Stimulated activated naive CD8-positive, alpha-beta T cell treated with anti-CD3 and anti-CD28 coated beads, Interleukin-15, Interleukin-2, amounts not matched to agents 100 ng/mL and 50 ng/mL, for 24 hours (primary cell): ENCODE results near the gene FAM118A.
"Not testable (repeated sequence)": the region's sequence is repeated elsewhere in the genome, so short reads cannot be mapped to it uniquely, and the experiment has no call there.

Experiments used
- H3K27ac Mint-ChIP-seq: one replicate; pipeline ENCODE4 v1.8.0; 2021; ENCODE audit warnings: mild to moderate bottlenecking, mixed read lengths
- H3K27me3 Mint-ChIP-seq: one replicate; pipeline ENCODE4 v1.8.0; 2021; ENCODE audit warnings: mixed read lengths
- H3K36me3 Mint-ChIP-seq: one replicate; pipeline ENCODE4 v1.8.0; 2021; ENCODE audit warnings: low read depth, mixed read lengths
- H3K4me1 Mint-ChIP-seq: one replicate; pipeline ENCODE4 v1.8.0; 2021; ENCODE audit warnings: low read depth, mixed read lengths
- H3K4me3 Mint-ChIP-seq: one replicate; pipeline ENCODE4 v1.8.0; 2021; ENCODE audit warnings: mild to moderate bottlenecking, mixed read lengths
- H3K9me3 Mint-ChIP-seq: one replicate; pipeline ENCODE4 v1.8.0; 2021; ENCODE audit warnings: mixed read lengths

FAM118A gene

GRCh38 chr22:45344334-45344733 lies 34.6 kb downstream of the FAM118A start:
- no peaks in the 10 kb centered on the region for H3K27me3 Mint-ChIP-seq
- H3K4me1 Mint-ChIP-seq: peaks cover 24% of the 10 kb centered on the region
- peaks cover 40% of the 10 kb centered on the region for H3K36me3 Mint-ChIP-seq
- peak overlapping the region; percentile 14 for H3K27ac Mint-ChIP-seq
- no peak overlapping the region for H3K4me3 Mint-ChIP-seq
- H3K9me3 Mint-ChIP-seq: no peaks in the 10 kb centered on the region

DNA sequence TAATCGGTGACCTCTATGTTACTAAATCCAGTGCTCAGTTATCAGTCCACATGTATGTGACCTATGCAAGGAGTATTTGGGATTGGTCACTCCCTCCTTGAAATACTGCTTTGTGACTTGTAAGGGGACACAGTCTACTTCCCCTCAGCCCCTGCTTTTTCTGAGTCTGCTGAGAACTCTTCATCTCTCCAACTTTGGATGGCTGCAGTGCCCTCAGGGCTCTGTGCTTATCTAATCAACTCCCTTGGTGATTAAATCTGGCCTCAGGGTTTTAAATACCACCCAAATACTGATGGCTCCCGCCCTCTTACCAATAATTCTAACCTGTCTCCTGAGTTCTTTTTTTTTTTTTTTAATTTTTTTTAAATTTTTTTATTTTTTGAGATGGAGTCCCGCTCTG lies 40.2 kb downstream of the FAM118A start:
- Mint-ChIP-seq H3K4me3 (no peak overlapping the region), H3K4me1 (peaks cover 8% of the 10 kb centered on the region), H3K9me3 (no peaks in the 10 kb centered on the region), H3K27ac (no peak overlapping the region), H3K36me3 (peaks cover 12% of the 10 kb centered on the region), H3K27me3 (no peaks in the 10 kb centered on the region)

- Mint-ChIP-seq H3K4me3 (no peak overlapping the region), H3K4me1 (peaks cover 9% of the 10 kb centered on the region), H3K9me3 (no peaks in the 10 kb centered on the region), H3K36me3 (no peaks in the 10 kb centered on the region), H3K27ac (no peak overlapping the region), H3K27me3 (no peaks in the 10 kb centered on the region)
These were observed 42.2 kb downstream of the FAM118A start for GRCh38 chr22:45351956-45352355.

DNA sequence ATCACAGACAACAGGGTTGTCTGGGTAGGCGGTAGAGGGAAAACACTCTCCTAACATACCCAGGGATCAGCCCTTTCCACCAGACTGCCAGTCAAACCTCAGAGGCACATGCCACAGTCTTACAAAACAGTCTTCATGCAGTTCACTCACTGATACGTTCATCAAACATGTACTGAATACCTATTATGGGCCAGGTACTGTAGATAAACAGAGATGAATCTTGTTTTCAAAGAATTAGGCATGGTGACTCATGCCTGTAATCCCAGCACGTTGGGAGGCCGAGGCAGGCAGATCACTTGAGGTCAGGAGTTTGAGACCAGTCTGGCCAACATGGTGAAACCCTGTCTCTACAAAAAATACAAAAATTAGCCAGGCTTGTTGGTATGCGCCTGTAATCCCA lies 43.0 kb downstream of the FAM118A start:
- H3K4me1 Mint-ChIP-seq, H3K27me3 Mint-ChIP-seq, H3K9me3 Mint-ChIP-seq, H3K27ac Mint-ChIP-seq, H3K36me3 Mint-ChIP-seq, H3K4me3 Mint-ChIP-seq: not testable (repeated sequence)

GRCh38 chr22:45353786-45354185 lies 44.1 kb downstream of the FAM118A start:
- no peak overlapping the region for H3K4me3 Mint-ChIP-seq

DNA sequence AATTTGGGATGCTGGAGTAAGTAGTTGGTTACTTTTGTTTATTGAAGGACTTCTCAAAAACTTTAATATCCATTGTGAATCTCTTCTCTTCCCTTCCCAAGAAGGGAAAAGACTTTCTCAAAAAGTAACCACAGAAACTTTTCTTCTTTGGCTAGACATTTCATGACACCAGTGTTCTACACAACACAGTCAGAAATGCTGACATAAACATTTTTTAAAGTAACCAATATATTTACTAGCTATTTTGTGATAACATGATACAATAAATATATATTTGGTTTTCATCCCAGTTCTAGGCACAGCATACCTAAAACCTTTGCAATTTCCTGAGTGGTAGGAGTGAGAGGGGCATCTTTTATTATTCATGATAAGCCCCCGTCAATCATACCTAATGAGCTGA lies 47.8 kb downstream of the FAM118A start:
- H3K4me1 Mint-ChIP-seq: peaks cover 10% of the 10 kb centered on the region
- H3K36me3 Mint-ChIP-seq: no peaks in the 10 kb centered on the region
- no peaks in the 10 kb centered on the region for H3K9me3 Mint-ChIP-seq
- no peak overlapping the region for H3K4me3 Mint-ChIP-seq
- H3K27ac Mint-ChIP-seq: no peak overlapping the region
- no peaks in the 10 kb centered on the region for H3K27me3 Mint-ChIP-seq

More at GRCh38 chr22:45353786-45354185, 44.1 kb downstream of the FAM118A start:
- Mint-ChIP-seq H3K9me3 (no peaks in the 10 kb centered on the region), H3K36me3 (no peaks in the 10 kb centered on the region), H3K27me3 (no peaks in the 10 kb centered on the region), H3K27ac (no peak overlapping the region), H3K4me1 (peaks cover 10% of the 10 kb centered on the region)

GRCh38 chr22:45358127-45358526 lies 48.4 kb downstream of the FAM118A start:
- H3K4me3 Mint-ChIP-seq: no peak overlapping the region
- no peak overlapping the region for H3K27ac Mint-ChIP-seq
- H3K9me3 Mint-ChIP-seq: no peaks in the 10 kb centered on the region
- no peaks in the 10 kb centered on the region for H3K27me3 Mint-ChIP-seq
- H3K4me1 Mint-ChIP-seq: peaks cover 10% of the 10 kb centered on the region
- no peaks in the 10 kb centered on the region for H3K36me3 Mint-ChIP-seq

DNA sequence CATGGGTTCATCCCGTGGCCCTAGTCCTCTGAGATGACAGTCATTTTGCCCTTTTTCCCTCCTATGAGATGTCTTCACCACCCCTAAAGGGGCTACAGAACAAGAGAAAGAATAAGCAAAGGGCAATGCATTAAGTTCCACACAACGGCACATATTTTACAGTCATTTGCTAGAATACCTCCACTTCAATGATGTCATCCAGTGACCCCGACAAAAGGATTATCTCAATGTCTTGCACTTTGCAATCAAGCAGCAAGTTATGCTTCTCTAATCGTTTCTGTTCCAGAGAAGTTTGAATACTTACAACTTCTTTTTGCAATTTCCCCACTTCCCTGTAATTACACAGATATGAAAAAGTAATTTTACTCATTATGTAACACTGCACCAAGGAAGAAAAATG lies 49.9 kb downstream of the FAM118A start:
- no peaks in the 10 kb centered on the region for H3K9me3 Mint-ChIP-seq
- peaks cover 2% of the 10 kb centered on the region for H3K4me1 Mint-ChIP-seq
- H3K4me3 Mint-ChIP-seq: no peak overlapping the region
- H3K27ac Mint-ChIP-seq: no peak overlapping the region
- H3K36me3 Mint-ChIP-seq: no peaks in the 10 kb centered on the region
- H3K27me3 Mint-ChIP-seq: no peaks in the 10 kb centered on the region

- Mint-ChIP-seq H3K4me1 (no peaks in the 10 kb centered on the region), H3K27me3 (no peaks in the 10 kb centered on the region), H3K27ac (no peak overlapping the region), H3K36me3 (no peaks in the 10 kb centered on the region), H3K4me3 (no peak overlapping the region), H3K9me3 (peaks cover 4% of the 10 kb centered on the region)
These were observed 57.0 kb downstream of the FAM118A start for GRCh38 chr22:45366713-45367112.

GRCh38 chr22:45373592-45373991 lies 63.9 kb downstream of the FAM118A start:
- not testable (repeated sequence) for H3K27me3 Mint-ChIP-seq

DNA sequence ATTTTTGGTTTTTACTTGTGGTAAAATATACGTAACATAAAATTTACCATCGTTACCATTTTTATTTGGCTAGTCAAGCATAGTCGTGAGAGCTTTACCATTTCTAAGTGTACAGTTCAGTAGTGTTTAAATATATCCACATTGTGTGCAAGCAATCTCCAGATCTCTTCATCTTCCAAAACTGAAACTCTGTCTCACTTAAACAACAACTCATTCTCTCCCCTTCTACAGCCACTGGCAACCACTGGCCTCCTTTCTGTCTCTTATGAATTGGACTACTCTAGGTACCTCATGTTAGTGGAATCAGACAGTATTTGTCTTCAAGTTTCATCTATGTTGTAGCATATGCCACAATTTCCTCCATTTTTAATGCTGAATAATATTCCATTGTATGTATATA lies 66.3 kb downstream of the FAM118A start:
- H3K9me3 Mint-ChIP-seq: no peaks in the 10 kb centered on the region
- no peaks in the 10 kb centered on the region for H3K36me3 Mint-ChIP-seq
- no peak overlapping the region for H3K4me3 Mint-ChIP-seq
- H3K4me1 Mint-ChIP-seq: peaks cover 5% of the 10 kb centered on the region
- no peak overlapping the region for H3K27ac Mint-ChIP-seq
- no peaks in the 10 kb centered on the region for H3K27me3 Mint-ChIP-seq

More at GRCh38 chr22:45373592-45373991, 63.9 kb downstream of the FAM118A start:
- not testable (repeated sequence) for H3K36me3 Mint-ChIP-seq, H3K4me3 Mint-ChIP-seq, H3K27ac Mint-ChIP-seq, H3K9me3 Mint-ChIP-seq, H3K4me1 Mint-ChIP-seq

DNA sequence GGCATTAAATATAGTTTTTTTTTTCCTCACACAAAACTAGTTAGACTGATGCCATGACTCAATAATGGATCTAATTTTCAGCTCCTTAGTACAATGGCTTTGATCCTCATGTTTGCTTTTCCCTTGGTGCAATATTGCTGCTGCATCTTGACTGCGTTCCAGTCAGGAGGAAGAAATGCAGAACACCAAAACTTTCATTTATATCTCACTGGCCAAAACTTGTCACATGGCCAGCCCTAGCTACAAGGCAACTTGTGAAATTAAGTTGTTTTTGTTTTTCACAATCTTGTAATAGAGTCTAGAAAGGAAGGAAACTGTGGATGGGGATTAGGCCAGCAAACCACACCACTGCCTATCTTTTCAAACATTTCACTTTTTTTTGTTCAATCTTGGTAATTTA lies 67.0 kb downstream of the FAM118A start:
- H3K27me3 Mint-ChIP-seq: no peaks in the 10 kb centered on the region
- H3K9me3 Mint-ChIP-seq: no peaks in the 10 kb centered on the region
- no peak overlapping the region for H3K27ac Mint-ChIP-seq
- no peak overlapping the region for H3K4me3 Mint-ChIP-seq
- no peaks in the 10 kb centered on the region for H3K36me3 Mint-ChIP-seq
- peaks cover 5% of the 10 kb centered on the region for H3K4me1 Mint-ChIP-seq

DNA sequence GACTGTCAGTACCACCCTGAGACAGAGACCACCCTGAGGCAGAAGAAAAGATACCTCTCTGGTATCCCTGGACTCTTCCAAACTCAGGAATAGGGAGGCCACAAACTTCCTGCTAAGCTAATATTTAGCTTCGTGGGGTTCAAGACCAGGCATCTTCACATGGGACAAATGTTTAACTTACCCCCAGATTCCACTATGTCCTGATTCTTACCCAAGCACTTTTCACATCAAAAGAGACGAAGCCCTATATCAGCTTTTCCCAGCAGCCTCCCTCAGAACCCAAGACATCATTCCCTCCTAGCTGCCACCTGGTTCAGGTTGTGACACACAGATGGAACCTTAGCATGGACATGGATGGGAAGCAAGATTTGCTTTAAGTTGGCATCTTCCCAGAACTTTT lies 71.6 kb downstream of the FAM118A start:
- Mint-ChIP-seq H3K9me3 (no peaks in the 10 kb centered on the region), H3K4me3 (no peak overlapping the region)

DNA sequence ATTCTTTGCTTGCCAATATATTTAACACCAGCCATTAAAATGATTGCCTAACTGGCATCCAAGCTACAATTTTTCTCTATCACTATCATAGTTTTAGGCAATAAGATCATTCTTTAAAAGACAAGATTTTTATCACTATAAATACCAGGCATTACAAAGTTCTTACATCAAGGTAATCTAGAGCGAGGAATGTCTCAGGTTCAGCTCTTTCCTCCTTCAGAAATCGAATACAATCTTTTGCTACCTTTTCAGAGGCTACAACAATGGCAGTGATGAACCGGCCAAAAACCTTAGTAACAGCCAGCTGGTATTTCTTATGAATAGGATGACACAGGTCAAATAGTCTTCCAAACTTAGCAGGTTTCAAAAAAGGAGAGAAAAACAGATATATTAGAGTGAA lies 79.8 kb downstream of the FAM118A start:
- no peaks in the 10 kb centered on the region for H3K4me1 Mint-ChIP-seq
- H3K36me3 Mint-ChIP-seq: no peaks in the 10 kb centered on the region
- no peak overlapping the region for H3K4me3 Mint-ChIP-seq
- peaks cover 4% of the 10 kb centered on the region for H3K27me3 Mint-ChIP-seq
- no peaks in the 10 kb centered on the region for H3K9me3 Mint-ChIP-seq
- no peak overlapping the region for H3K27ac Mint-ChIP-seq

More for the DNA sequence above, 71.6 kb downstream of the FAM118A start:
- H3K27me3 Mint-ChIP-seq: peaks cover 3% of the 10 kb centered on the region
- H3K27ac Mint-ChIP-seq: no peak overlapping the region
- H3K4me1 Mint-ChIP-seq: no peaks in the 10 kb centered on the region
- no peaks in the 10 kb centered on the region for H3K36me3 Mint-ChIP-seq
